HEK293 (cell line): Measurements from ENCODE around the gene PLOD2.

Experiments
- BCL11A ChIP-seq: fragments of 450-650 bp; formaldehyde crosslinking; IDR thresholded peaks from 2 replicates; pipeline ENCODE4 v1.5.1; 2016; ENCODE audit warnings: low read depth, missing biosample characterization, missing genetic modification characterization
- CTCF ChIP-seq: fragments of 450-650 bp; formaldehyde crosslinking; IDR thresholded peaks from 2 replicates; pipeline ENCODE4 v1.5.1; 2016; ENCODE audit warnings: missing biosample characterization, missing genetic modification characterization
- HOXA7 ChIP-seq: sonication (generic); formaldehyde crosslinking; IDR thresholded peaks from 2 replicates; pipeline ENCODE4 v1.8.1; 2022; ENCODE audit warnings: missing genetic modification reagents, borderline replicate concordance
- KLF1 ChIP-seq: fragments of 450-650 bp; formaldehyde crosslinking; IDR thresholded peaks from 2 replicates; pipeline ENCODE4 v1.5.1; 2016; ENCODE audit warnings: missing biosample characterization, missing genetic modification characterization
- REST ChIP-seq: fragments of 450-650 bp; formaldehyde crosslinking; IDR thresholded peaks from 2 replicates; pipeline ENCODE4 v1.5.1; 2016; ENCODE audit warnings: missing biosample characterization, missing genetic modification characterization
- YY1 ChIP-seq: fragments of 450-650 bp; formaldehyde crosslinking; IDR thresholded peaks from 2 replicates; pipeline ENCODE4 v1.5.1; 2018; ENCODE audit warnings: missing biosample characterization, missing genetic modification characterization
- ZBTB10 ChIP-seq: fragments of 450-650 bp; formaldehyde crosslinking; IDR thresholded peaks from 2 replicates; pipeline ENCODE4 v1.5.1; 2016; ENCODE audit warnings: missing biosample characterization, missing genetic modification characterization
- ZFP69B ChIP-seq: fragments of 450-650 bp; formaldehyde crosslinking; IDR thresholded peaks from 2 replicates; pipeline ENCODE4 v1.5.1; 2016; ENCODE audit warnings: missing biosample characterization, missing genetic modification characterization
- ZNF274 ChIP-seq, 2 experiments: fragments of 200-500 bp in 1 of 2; fragments of 450-650 bp in 1 of 2; sonication (Bioruptor generic) in 1 of 2; formaldehyde crosslinking in 1 of 2; IDR thresholded peaks; 2 replicates each; pipeline versions ENCODE4 v1.5.1 to v1.6.1; 2014 to 2016; ENCODE audit warnings: borderline replicate concordance in 1 of 2, inconsistent platforms in 1 of 2, low read length in 1 of 2, missing biosample characterization in 1 of 2, missing genetic modification characterization in 1 of 2

GRCh38 chr3:146036281-146036680 lies 124.7 kb downstream of the PLOD2 start:
- no peak for TF ChIP-seq YY1 (tag by site-specific recombination)
- TF ChIP-seq ZBTB10 (tag by site-specific recombination) = no peak
- no peak for TF ChIP-seq ZFP69B (tag by site-specific recombination)
- TF ChIP-seq REST (tag by site-specific recombination) = no peak
- no peak for TF ChIP-seq CTCF (tag by site-specific recombination)
- TF ChIP-seq KLF1 = no peak
- no peak for TF ChIP-seq ZNF274 (IDR thresholded peaks at IDR 0.05; ENCODE audit: low read length)
- no peak for TF ChIP-seq ZNF274 (tag by site-specific recombination; IDR thresholded peaks at IDR 0.05; ENCODE audit: borderline replicate concordance)
- TF ChIP-seq BCL11A (tag by site-specific recombination) = no peak
- TF ChIP-seq HOXA7 (CRISPR knock-in tag) = no peak
